GM23338 (cell line): ENCODE data around the gene DCDC1. TPM values are rescaled to one million over a fixed set of nuclear protein-coding genes. Genes with fewer than 3 reads are reported as not detected.

Experiments used
- ATAC-seq: fragments of 200-7000 bp; cut with Tn5 transposase; 3 replicates; pipeline ENCODE4 v1.9.1; 2020
- DNase-seq: peaks from one replicate; pipeline ENCODE4 v3.0.0-alpha.2; 2015; ENCODE audit warnings: low spot score
- H2AFZ ChIP-seq: fragments of 200-600 bp; sonication (generic); 2 replicates; pipeline ENCODE4 v1.8.0; 2016; ENCODE audit warnings: antibody characterized with exemption, mild to moderate bottlenecking, moderate library complexity
- H3F3A ChIP-seq: fragments of 200-600 bp; sonication (generic); replicated peaks from 2 replicates; pipeline ENCODE4 v1.8.0; 2017; ENCODE audit warnings: antibody characterized with exemption, mixed run types, low read depth
- H3K27ac ChIP-seq: fragments of 200-600 bp; sonication (generic); 2 replicates; pipeline ENCODE4 v1.6.1; 2016; ENCODE audit warnings: low read depth
- H3K27me3 ChIP-seq: fragments of 200-600 bp; sonication (generic); 2 replicates; pipeline ENCODE4 v1.8.0; 2016; ENCODE audit warnings: mild to moderate bottlenecking, mixed run types, moderate library complexity; ENCODE audit not compliant: insufficient read depth
- H3K36me3 ChIP-seq: fragments of 200-600 bp; sonication (generic); 2 replicates; pipeline ENCODE4 v1.8.0; 2016; ENCODE audit warnings: mild to moderate bottlenecking; ENCODE audit not compliant: insufficient read depth
- H3K4me1 ChIP-seq: fragments of 200-600 bp; sonication (generic); 2 replicates; pipeline ENCODE4 v1.8.0; 2016; ENCODE audit warnings: mild to moderate bottlenecking, moderate library complexity; ENCODE audit not compliant: insufficient read depth
- H3K4me2 ChIP-seq: fragments of 200-600 bp; sonication (generic); 2 replicates; pipeline ENCODE4 v1.7.1; 2017; ENCODE audit warnings: mixed run types
- H3K4me3 ChIP-seq: fragments of 200-600 bp; sonication (generic); 2 replicates; pipeline ENCODE4 v1.6.1; 2016; ENCODE audit warnings: mixed run types
- H3K79me2 ChIP-seq: fragments of 200-600 bp; sonication (generic); replicated peaks from 2 replicates; pipeline ENCODE4 v1.8.0; 2017; ENCODE audit warnings: mild to moderate bottlenecking; ENCODE audit not compliant: insufficient read depth
- H3K9me2 ChIP-seq: fragments of 200-600 bp; sonication (generic); 2 replicates; pipeline ENCODE4 v1.8.0; 2017; ENCODE audit not compliant: insufficient read depth
- H4K20me1 ChIP-seq: fragments of 200-600 bp; sonication (generic); replicated peaks from 2 replicates; pipeline ENCODE4 v1.8.0; 2017; ENCODE audit warnings: mild to moderate bottlenecking; ENCODE audit not compliant: insufficient read depth
- H3K27ac Mint-ChIP-seq: 2 replicates; pipeline ENCODE4 v1.8.0; 2020; ENCODE audit warnings: inconsistent platforms, mild to moderate bottlenecking, moderate library complexity, mixed read lengths
- H3K27me3 Mint-ChIP-seq: 3 replicates; pipeline ENCODE4 v1.8.0; 2022; ENCODE audit warnings: low read depth, mild to moderate bottlenecking, moderate library complexity, mixed read lengths, inconsistent platforms; ENCODE audit not compliant: insufficient read depth, poor library complexity
- H3K36me3 Mint-ChIP-seq: 3 replicates; pipeline ENCODE4 v1.8.0; 2021; ENCODE audit warnings: low read depth, mild to moderate bottlenecking, inconsistent platforms, moderate library complexity, mixed read lengths
- H3K4me1 Mint-ChIP-seq: 3 replicates; pipeline ENCODE4 v1.8.0; 2020; ENCODE audit warnings: mild to moderate bottlenecking, inconsistent platforms, mixed read lengths
- H3K4me3 Mint-ChIP-seq: 3 replicates; pipeline ENCODE4 v1.8.0; 2021; ENCODE audit warnings: moderate library complexity, mild to moderate bottlenecking, inconsistent platforms, mixed read lengths
- H3K9me3 Mint-ChIP-seq: 3 replicates; pipeline ENCODE4 v1.8.0; 2020; ENCODE audit warnings: moderate library complexity, mild to moderate bottlenecking, inconsistent platforms, mixed read lengths
- CREB1 ChIP-seq: fragments of 250-450 bp; sonication (Bioruptor Pico); IDR thresholded peaks from 2 replicates; pipeline ENCODE4 v1.5.0; 2020; ENCODE audit warnings: low read depth, mild to moderate bottlenecking, moderate library complexity
- EZH2 ChIP-seq: fragments of 200-600 bp; sonication (generic); IDR thresholded peaks from one replicate; pipeline ENCODE4 v1.8.0; 2017; ENCODE audit warnings: antibody characterized with exemption, mild to moderate bottlenecking, low read depth; ENCODE audit not compliant: unreplicated experiment
- EZH2phosphoT487 ChIP-seq: fragments of 200-600 bp; sonication (generic); IDR thresholded peaks from one replicate; pipeline ENCODE4 v1.8.1; 2018; ENCODE audit warnings: antibody characterized with exemption; ENCODE audit not compliant: unreplicated experiment
- NANOG ChIP-seq: IDR thresholded peaks from 2 replicates; pipeline ENCODE4 v1.6.1; 2016; ENCODE audit warnings: antibody characterized with exemption, borderline replicate concordance
- POLR2AphosphoS5 ChIP-seq: IDR thresholded peaks from 2 replicates; pipeline ENCODE4 v1.6.1; 2016; ENCODE audit warnings: antibody characterized with exemption, low read depth
- STAT1 ChIP-seq: IDR thresholded peaks from one replicate; pipeline ENCODE4 v1.6.1; 2016; ENCODE audit warnings: antibody characterized with exemption; ENCODE audit not compliant: unreplicated experiment
- ZNF114 ChIP-seq: fragments of 250-450 bp; sonication (Bioruptor Pico); IDR thresholded peaks from 2 replicates; pipeline ENCODE4 v1.5.0; 2020; ENCODE audit warnings: mild to moderate bottlenecking, moderate library complexity
- ZNF331 ChIP-seq: fragments of 250-450 bp; sonication (Bioruptor Pico); IDR thresholded peaks from 2 replicates; pipeline ENCODE4 v1.5.0; 2020; ENCODE audit warnings: low read depth, mild to moderate bottlenecking, moderate library complexity
- polyA plus RNA-seq: library from polyadenylated mRNA; unstranded; fragments of >200 nt; fragmentation: Nextera tagmentation; extraction: Ambion mirVana; gene quantifications from 2 replicates; pipeline ENCODE4 v1.2.1, GENCODE V29; 2016
- total RNA-seq: library from RNA; depleted of rRNA; stranded (reverse); fragments of >200 nt; shearing (Covaris generic); gene quantifications from 2 replicates; pipeline ENCODE4 v1.2.3, GENCODE V29; 2014
- TF ChIP-seq, protein P1 (sequence below): fragments of 250-450 bp; sonication (Bioruptor Pico); IDR thresholded peaks from 2 replicates; pipeline ENCODE4 v1.5.0; 2020; ENCODE audit warnings: mild to moderate bottlenecking, moderate library complexity
- TF ChIP-seq, protein P2 (sequence below), 2 experiments: fragments of 200-600 bp in 1 of 2; sonication (generic) in 1 of 2; conservative IDR thresholded peaks; 2 replicates each; pipeline versions ENCODE4 v1.5.1 to v1.6.1; 2016 to 2017; ENCODE audit warnings: antibody characterized with exemption in 2 of 2, low read depth in 2 of 2, mild to moderate bottlenecking in 2 of 2, moderate library complexity in 1 of 2
- TF ChIP-seq, protein P3 (sequence below): IDR thresholded peaks from one replicate; pipeline ENCODE4 v1.6.1; 2018; ENCODE audit warnings: antibody characterized with exemption; ENCODE audit not compliant: unreplicated experiment

The DCDC1 gene
- total and polyA plus RNA-seq, 2 experiments from 2014 or later = 0.56 to 0.58 TPM

DNA sequence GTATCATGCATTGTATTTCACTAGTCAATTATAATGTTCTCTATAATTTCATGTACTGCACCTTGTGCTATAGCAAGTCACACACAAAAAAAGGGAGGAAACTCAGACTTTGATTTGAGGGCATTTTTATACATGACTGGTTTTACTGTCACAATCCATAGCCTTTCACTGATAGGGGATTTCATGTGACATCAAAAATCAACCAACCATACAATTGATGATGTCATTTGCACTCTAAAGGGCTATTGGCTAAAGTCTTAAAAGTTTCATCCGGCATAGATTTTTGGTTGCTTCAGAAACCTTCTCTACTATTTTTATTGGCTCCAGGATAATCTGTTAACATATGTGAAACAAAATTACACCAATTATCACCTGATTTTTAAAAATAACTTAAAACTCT lies 237.8 kb downstream of the DCDC1 start:
- H3K4me3 Mint-ChIP-seq = no peak overlapping the region

DNA sequence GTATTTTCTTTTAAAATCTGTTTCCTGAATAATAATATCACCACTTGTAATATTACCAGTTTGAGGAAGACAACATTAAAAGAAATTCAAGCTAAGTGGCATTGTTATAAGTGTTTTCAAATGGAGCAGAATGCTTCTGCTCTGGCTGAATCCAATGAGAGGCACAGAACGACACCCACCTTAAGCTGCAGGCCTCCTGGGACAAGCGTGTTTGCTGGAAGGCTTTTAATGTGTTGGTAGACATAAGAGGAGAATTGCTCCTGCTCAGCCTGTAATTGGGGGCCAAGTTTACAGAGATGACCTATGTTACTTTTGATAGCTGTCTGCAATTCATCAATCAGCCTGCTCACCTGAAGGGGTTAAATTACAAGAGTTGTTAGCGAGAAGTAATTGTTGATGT lies 242.2 kb downstream of the DCDC1 start:
- ATAC-seq (no peak), DNase-seq (no peak)
- no peaks in the 10 kb centered on the region for H4K20me1 ChIP-seq
- no peak overlapping the region for H3K4me2 ChIP-seq
- H3K9me3 Mint-ChIP-seq = peaks cover 16% of the 10 kb centered on the region; the same call in 2 of the 3 replicates
- H3K36me3 Mint-ChIP-seq = peaks cover 16% of the 10 kb centered on the region; the same call in 2 of the 3 replicates
- H3K4me1 Mint-ChIP-seq = peaks cover 11% of the 10 kb centered on the region; the same call in 2 of the 3 replicates
- no peaks in the 10 kb centered on the region for H3K9me2 ChIP-seq
- H3K36me3 ChIP-seq = no peaks in the 10 kb centered on the region; the same call in 1 of the 2 replicates
- H3K27me3 Mint-ChIP-seq = no peaks in the 10 kb centered on the region
- peaks cover 6% of the 10 kb centered on the region; the same call in 1 of the 2 replicates for H3K4me1 ChIP-seq
- H3K27me3 ChIP-seq = no peaks in the 10 kb centered on the region
- no peak overlapping the region for H3K4me3 Mint-ChIP-seq
- no peak overlapping the region for H3K4me3 ChIP-seq
- no peak overlapping the region for H3K27ac Mint-ChIP-seq
- no peaks in the 10 kb centered on the region for H3F3A ChIP-seq
- H3K79me2 ChIP-seq = no peaks in the 10 kb centered on the region
- H2AFZ ChIP-seq = peak overlapping the region; percentile 24; the same call in 1 of the 2 replicates
- no peak overlapping the region for H3K27ac ChIP-seq
- TF ChIP-seq, protein P1, sequence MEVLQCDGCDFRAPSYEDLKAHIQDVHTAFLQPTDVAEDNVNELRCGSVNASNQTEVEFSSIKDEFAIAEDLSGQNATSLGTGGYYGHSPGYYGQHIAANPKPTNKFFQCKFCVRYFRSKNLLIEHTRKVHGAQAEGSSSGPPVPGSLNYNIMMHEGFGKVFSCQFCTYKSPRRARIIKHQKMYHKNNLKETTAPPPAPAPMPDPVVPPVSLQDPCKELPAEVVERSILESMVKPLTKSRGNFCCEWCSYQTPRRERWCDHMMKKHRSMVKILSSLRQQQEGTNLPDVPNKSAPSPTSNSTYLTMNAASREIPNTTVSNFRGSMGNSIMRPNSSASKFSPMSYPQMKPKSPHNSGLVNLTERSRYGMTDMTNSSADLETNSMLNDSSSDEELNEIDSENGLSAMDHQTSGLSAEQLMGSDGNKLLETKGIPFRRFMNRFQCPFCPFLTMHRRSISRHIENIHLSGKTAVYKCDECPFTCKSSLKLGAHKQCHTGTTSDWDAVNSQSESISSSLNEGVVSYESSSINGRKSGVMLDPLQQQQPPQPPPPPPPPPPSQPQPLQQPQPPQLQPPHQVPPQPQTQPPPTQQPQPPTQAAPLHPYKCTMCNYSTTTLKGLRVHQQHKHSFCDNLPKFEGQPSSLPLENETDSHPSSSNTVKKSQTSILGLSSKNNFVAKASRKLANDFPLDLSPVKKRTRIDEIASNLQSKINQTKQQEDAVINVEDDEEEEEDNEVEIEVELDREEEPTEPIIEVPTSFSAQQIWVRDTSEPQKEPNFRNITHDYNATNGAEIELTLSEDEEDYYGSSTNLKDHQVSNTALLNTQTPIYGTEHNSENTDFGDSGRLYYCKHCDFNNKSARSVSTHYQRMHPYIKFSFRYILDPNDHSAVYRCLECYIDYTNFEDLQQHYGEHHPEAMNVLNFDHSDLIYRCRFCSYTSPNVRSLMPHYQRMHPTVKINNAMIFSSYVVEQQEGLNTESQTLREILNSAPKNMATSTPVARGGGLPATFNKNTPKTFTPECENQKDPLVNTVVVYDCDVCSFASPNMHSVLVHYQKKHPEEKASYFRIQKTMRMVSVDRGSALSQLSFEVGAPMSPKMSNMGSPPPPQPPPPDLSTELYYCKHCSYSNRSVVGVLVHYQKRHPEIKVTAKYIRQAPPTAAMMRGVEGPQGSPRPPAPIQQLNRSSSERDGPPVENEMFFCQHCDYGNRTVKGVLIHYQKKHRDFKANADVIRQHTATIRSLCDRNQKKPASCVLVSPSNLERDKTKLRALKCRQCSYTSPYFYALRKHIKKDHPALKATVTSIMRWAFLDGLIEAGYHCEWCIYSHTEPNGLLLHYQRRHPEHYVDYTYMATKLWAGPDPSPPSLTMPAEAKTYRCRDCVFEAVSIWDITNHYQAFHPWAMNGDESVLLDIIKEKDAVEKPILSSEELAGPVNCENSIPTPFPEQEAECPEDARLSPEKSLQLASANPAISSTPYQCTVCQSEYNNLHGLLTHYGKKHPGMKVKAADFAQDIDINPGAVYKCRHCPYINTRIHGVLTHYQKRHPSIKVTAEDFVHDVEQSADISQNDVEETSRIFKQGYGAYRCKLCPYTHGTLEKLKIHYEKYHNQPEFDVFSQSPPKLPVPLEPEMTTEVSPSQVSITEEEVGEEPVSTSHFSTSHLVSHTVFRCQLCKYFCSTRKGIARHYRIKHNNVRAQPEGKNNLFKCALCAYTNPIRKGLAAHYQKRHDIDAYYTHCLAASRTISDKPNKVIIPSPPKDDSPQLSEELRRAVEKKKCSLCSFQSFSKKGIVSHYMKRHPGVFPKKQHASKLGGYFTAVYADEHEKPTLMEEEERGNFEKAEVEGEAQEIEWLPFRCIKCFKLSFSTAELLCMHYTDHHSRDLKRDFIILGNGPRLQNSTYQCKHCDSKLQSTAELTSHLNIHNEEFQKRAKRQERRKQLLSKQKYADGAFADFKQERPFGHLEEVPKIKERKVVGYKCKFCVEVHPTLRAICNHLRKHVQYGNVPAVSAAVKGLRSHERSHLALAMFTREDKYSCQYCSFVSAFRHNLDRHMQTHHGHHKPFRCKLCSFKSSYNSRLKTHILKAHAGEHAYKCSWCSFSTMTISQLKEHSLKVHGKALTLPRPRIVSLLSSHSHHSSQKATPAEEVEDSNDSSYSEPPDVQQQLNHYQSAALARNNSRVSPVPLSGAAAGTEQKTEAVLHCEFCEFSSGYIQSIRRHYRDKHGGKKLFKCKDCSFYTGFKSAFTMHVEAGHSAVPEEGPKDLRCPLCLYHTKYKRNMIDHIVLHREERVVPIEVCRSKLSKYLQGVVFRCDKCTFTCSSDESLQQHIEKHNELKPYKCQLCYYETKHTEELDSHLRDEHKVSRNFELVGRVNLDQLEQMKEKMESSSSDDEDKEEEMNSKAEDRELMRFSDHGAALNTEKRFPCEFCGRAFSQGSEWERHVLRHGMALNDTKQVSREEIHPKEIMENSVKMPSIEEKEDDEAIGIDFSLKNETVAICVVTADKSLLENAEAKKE (CRISPR knock-in tag) = no peak
- TF ChIP-seq EZH2 = no peak
- no peak for TF ChIP-seq ZNF331
- no peak for TF ChIP-seq STAT1
- TF ChIP-seq, protein P2, sequence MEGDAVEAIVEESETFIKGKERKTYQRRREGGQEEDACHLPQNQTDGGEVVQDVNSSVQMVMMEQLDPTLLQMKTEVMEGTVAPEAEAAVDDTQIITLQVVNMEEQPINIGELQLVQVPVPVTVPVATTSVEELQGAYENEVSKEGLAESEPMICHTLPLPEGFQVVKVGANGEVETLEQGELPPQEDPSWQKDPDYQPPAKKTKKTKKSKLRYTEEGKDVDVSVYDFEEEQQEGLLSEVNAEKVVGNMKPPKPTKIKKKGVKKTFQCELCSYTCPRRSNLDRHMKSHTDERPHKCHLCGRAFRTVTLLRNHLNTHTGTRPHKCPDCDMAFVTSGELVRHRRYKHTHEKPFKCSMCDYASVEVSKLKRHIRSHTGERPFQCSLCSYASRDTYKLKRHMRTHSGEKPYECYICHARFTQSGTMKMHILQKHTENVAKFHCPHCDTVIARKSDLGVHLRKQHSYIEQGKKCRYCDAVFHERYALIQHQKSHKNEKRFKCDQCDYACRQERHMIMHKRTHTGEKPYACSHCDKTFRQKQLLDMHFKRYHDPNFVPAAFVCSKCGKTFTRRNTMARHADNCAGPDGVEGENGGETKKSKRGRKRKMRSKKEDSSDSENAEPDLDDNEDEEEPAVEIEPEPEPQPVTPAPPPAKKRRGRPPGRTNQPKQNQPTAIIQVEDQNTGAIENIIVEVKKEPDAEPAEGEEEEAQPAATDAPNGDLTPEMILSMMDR (conservative IDR thresholded peaks at IDR 0.05; ENCODE audit: low read depth in 2 of 2) = no peak
- TF ChIP-seq CREB1 (CRISPR knock-in tag) = no peak
- TF ChIP-seq, protein P3, sequence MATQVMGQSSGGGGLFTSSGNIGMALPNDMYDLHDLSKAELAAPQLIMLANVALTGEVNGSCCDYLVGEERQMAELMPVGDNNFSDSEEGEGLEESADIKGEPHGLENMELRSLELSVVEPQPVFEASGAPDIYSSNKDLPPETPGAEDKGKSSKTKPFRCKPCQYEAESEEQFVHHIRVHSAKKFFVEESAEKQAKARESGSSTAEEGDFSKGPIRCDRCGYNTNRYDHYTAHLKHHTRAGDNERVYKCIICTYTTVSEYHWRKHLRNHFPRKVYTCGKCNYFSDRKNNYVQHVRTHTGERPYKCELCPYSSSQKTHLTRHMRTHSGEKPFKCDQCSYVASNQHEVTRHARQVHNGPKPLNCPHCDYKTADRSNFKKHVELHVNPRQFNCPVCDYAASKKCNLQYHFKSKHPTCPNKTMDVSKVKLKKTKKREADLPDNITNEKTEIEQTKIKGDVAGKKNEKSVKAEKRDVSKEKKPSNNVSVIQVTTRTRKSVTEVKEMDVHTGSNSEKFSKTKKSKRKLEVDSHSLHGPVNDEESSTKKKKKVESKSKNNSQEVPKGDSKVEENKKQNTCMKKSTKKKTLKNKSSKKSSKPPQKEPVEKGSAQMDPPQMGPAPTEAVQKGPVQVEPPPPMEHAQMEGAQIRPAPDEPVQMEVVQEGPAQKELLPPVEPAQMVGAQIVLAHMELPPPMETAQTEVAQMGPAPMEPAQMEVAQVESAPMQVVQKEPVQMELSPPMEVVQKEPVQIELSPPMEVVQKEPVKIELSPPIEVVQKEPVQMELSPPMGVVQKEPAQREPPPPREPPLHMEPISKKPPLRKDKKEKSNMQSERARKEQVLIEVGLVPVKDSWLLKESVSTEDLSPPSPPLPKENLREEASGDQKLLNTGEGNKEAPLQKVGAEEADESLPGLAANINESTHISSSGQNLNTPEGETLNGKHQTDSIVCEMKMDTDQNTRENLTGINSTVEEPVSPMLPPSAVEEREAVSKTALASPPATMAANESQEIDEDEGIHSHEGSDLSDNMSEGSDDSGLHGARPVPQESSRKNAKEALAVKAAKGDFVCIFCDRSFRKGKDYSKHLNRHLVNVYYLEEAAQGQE = no peak
- no peak for TF ChIP-seq POLR2AphosphoS5
- TF ChIP-seq ZNF114 (CRISPR knock-in tag) = no peak
- no peak for TF ChIP-seq EZH2phosphoT487
- TF ChIP-seq NANOG = no peak

More for the DNA sequence above, 237.8 kb downstream of the DCDC1 start:
- Histone ChIP-seq H3K36me3 (no peaks in the 10 kb centered on the region), H3K4me3 (no peak overlapping the region), H2AFZ (no peak overlapping the region), H3K9me2 (no peaks in the 10 kb centered on the region), H3K4me2 (no peak overlapping the region), H4K20me1 (no peaks in the 10 kb centered on the region), H3K79me2 (no peaks in the 10 kb centered on the region), H3K27ac (no peak overlapping the region), H3F3A (no peaks in the 10 kb centered on the region), H3K27me3 (no peaks in the 10 kb centered on the region), H3K4me1 (no peaks in the 10 kb centered on the region)
- Mint-ChIP-seq H3K36me3 (no peaks in the 10 kb centered on the region), H3K4me1 (peaks cover 7% of the 10 kb centered on the region; the same call in 2 of the 3 replicates), H3K27me3 (no peaks in the 10 kb centered on the region), H3K9me3 (no peaks in the 10 kb centered on the region), H3K27ac (no peak overlapping the region)
- DNase-seq = no peak
- no peak for ATAC-seq
- no peak for TF ChIP-seq ZNF331
